Measurements from ENCODE around the gene RWDD4. TPM values are rescaled to one million over a fixed set of nuclear protein-coding genes. Genes with fewer than 3 reads are reported as not detected.

RWDD4 gene
- polyA plus RNA-seq, 2 of the 4 experiments (the other 2 are of a cell fraction), result 18.7 to 20.4 TPM

DNA sequence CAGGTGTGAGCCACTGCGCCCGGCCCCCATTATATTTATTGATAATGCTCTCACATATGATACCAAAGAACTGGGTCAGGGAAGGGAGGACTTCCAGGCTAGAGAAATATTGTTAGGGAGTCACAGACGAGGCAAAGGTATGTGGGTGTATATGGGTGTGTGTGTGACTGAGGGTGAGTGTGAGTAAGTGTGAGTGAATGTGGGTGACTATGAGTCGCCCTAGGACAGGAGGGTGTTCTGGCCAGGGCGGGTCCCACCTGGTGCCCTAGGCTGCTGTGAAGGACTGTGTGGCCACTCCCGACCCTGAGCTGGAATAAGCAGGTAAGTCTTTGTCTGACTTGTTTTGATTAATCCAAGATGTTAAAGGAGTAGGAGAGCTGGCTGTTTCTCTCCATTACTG lies 34.4 kb downstream of the RWDD4 start:
- no peak overlapping the region for H3K27ac ChIP-seq
- no peak overlapping the region for H3K4me2 ChIP-seq
- TF ChIP-seq TFCP2L1 (CRISPR knock-in tag; IDR thresholded peaks at IDR 0.05), result no peak
- no peak for TF ChIP-seq NFE2L2 (conservative IDR thresholded peaks at IDR 0.05; ENCODE audit: low read length)
- no peak for TF ChIP-seq EHF (CRISPR knock-in tag; IDR thresholded peaks at IDR 0.05)
- no peak for TF ChIP-seq CHD4 (IDR thresholded peaks at IDR 0.05; ENCODE audit: borderline replicate concordance)
- no peak for TF ChIP-seq RNF2 (IDR thresholded peaks at IDR 0.05; ENCODE audit: borderline replicate concordance, low read depth)
- TF ChIP-seq POLR2A (IDR thresholded peaks at IDR 0.05; ENCODE audit: low read length), result no peak
- TF ChIP-seq JUN (IDR thresholded peaks at IDR 0.05), result no peak
- no peak for TF ChIP-seq POLR2AphosphoS2 (conservative IDR thresholded peaks at IDR 0.05; ENCODE audit: low read length)
- TF ChIP-seq ZNF302 (CRISPR knock-in tag; IDR thresholded peaks at IDR 0.05), result no peak
- TF ChIP-seq HOXA7 (CRISPR knock-in tag; IDR thresholded peaks at IDR 0.05), result no peak
- TF ChIP-seq, protein P1, sequence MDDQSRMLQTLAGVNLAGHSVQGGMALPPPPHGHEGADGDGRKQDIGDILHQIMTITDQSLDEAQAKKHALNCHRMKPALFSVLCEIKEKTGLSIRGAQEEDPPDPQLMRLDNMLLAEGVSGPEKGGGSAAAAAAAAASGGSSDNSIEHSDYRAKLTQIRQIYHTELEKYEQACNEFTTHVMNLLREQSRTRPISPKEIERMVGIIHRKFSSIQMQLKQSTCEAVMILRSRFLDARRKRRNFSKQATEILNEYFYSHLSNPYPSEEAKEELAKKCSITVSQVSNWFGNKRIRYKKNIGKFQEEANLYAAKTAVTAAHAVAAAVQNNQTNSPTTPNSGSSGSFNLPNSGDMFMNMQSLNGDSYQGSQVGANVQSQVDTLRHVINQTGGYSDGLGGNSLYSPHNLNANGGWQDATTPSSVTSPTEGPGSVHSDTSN (IDR thresholded peaks at IDR 0.05), result no peak
- TF ChIP-seq EP300 (IDR thresholded peaks at IDR 0.05), result no peak
- TF ChIP-seq, protein P2, sequence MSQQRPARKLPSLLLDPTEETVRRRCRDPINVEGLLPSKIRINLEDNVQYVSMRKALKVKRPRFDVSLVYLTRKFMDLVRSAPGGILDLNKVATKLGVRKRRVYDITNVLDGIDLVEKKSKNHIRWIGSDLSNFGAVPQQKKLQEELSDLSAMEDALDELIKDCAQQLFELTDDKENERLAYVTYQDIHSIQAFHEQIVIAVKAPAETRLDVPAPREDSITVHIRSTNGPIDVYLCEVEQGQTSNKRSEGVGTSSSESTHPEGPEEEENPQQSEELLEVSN (IDR thresholded peaks at IDR 0.05; ENCODE audit: borderline replicate concordance, low read depth), result no peak
- TF ChIP-seq PHF8 (IDR thresholded peaks at IDR 0.05; ENCODE audit: borderline replicate concordance, low read depth), result no peak
- no peak for TF ChIP-seq NPAS2 (CRISPR knock-in tag; IDR thresholded peaks at IDR 0.05; ENCODE audit: borderline replicate concordance)
- TF ChIP-seq, protein P3, sequence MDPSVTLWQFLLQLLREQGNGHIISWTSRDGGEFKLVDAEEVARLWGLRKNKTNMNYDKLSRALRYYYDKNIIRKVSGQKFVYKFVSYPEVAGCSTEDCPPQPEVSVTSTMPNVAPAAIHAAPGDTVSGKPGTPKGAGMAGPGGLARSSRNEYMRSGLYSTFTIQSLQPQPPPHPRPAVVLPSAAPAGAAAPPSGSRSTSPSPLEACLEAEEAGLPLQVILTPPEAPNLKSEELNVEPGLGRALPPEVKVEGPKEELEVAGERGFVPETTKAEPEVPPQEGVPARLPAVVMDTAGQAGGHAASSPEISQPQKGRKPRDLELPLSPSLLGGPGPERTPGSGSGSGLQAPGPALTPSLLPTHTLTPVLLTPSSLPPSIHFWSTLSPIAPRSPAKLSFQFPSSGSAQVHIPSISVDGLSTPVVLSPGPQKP (IDR thresholded peaks at IDR 0.05; ENCODE audit: low read depth, low read length), result no peak
- 73% methylated on average over 6 of the region's 6 CpGs for WGBS (ENCODE audit: missing lambda C conversion rate)
- H3K4me3 ChIP-seq, result no peak overlapping the region
- FAIRE-seq (no peak), ATAC-seq (no peak), DNase-seq (ENCODE audit: low read depth in 1 of 2, low spot score in 1 of 2) (no peak)
- POLR2A ChIA-PET, result no interaction called here
- H3K9me3 ChIP-seq, result no peaks in the 10 kb centered on the region
- H3K4me1 ChIP-seq, result no peaks in the 10 kb centered on the region
- CTCF ChIA-PET, result no interaction called here

DNA sequence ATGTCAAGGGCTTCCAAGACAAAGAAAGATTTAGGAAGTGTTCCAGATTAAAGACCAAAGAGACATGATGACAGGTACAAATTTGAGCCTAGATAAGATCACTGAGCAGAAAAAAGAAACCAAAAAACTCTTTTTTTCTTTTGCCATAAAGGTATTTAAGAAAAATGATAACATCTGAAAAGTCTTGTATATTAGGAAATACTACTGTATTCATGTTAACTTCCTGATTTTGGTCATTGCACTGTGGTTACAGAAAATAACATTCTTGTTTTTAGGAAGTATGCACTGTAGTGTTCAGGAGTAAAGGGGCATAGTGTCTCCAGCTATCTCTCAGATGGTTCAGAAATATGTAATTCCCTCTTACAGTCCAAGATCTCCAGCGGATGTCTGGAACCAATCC lies 37.1 kb downstream of the RWDD4 start:
- no peak for FAIRE-seq
- CTCF ChIA-PET, result no interaction called here
- POLR2A ChIA-PET, result no interaction called here
- no peak overlapping the region for H3K27ac ChIP-seq
- no peak overlapping the region for H3K4me3 ChIP-seq
- H3K4me2 ChIP-seq, result no peak overlapping the region
- no peak for ATAC-seq
- WGBS (ENCODE audit: missing lambda C conversion rate), result 61% methylated on average over 1 of the region's 1 CpG
- H3K9me3 ChIP-seq, result no peaks in the 10 kb centered on the region
- no peak for TF ChIP-seq CHD4 (IDR thresholded peaks at IDR 0.05; ENCODE audit: borderline replicate concordance)
- TF ChIP-seq, protein P1 (IDR thresholded peaks at IDR 0.05), result no peak
- TF ChIP-seq POLR2AphosphoS2 (conservative IDR thresholded peaks at IDR 0.05; ENCODE audit: low read length), result no peak
- TF ChIP-seq ZFP36 (IDR thresholded peaks at IDR 0.05; ENCODE audit: borderline replicate concordance, partially characterized antibody), result no peak
- no peak for TF ChIP-seq FOSL2 (IDR thresholded peaks at IDR 0.05)
- no peak for TF ChIP-seq FOSL2 (CRISPR knock-in tag; IDR thresholded peaks at IDR 0.05)
- no peak for TF ChIP-seq RCOR1 (IDR thresholded peaks at IDR 0.05; ENCODE audit: low read depth, low read length)
- TF ChIP-seq FOXS1 (CRISPR knock-in tag; IDR thresholded peaks at IDR 0.05), result no peak
- TF ChIP-seq FOSB (CRISPR knock-in tag; IDR thresholded peaks at IDR 0.05), result no peak
- TF ChIP-seq PHF8 (IDR thresholded peaks at IDR 0.05; ENCODE audit: borderline replicate concordance, low read depth), result no peak
- no peak for TF ChIP-seq CBX2 (IDR thresholded peaks at IDR 0.05; ENCODE audit: borderline replicate concordance, low read depth)
- no peak for TF ChIP-seq CHD2 (IDR thresholded peaks at IDR 0.05; ENCODE audit: low read length, partially characterized antibody)
- TF ChIP-seq, protein P2 (IDR thresholded peaks at IDR 0.05; ENCODE audit: borderline replicate concordance, low read depth), result no peak
- no peaks in the 10 kb centered on the region for H3K4me1 ChIP-seq
- no peak for DNase-seq (ENCODE audit: low read depth in 1 of 2, low spot score in 1 of 2)
